ENCODE measurements around the gene PCDHA4.
"Not testable (repeated sequence)": the region's sequence is repeated elsewhere in the genome, so short reads cannot be mapped to it uniquely, and the experiment has no call there.

DNA sequence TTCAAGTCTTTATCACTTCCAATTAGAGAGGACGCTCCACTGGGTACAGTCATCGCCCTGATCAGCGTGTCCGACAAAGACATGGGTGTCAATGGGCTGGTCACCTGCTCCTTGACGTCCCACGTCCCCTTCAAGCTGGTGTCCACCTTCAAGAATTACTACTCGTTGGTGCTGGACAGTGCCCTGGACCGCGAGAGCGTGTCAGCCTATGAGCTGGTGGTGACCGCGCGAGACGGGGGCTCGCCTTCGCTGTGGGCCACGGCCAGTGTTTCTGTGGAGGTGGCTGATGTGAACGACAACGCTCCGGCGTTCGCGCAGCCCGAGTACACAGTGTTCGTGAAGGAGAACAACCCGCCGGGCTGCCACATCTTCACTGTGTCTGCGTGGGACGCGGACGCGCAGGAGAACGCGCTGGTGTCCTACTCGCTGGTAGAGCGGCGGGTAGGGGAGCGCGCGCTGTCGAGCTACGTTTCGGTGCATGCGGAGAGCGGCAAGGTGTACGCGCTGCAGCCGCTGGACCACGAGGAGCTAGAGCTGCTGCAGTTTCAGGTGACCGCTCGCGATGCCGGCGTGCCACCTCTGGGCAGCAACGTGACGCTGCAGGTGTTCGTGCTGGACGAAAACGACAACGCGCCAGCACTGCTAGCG is 1.5 kb downstream of the PCDHA4 start:
- TF ChIP-seq, protein P1, sequence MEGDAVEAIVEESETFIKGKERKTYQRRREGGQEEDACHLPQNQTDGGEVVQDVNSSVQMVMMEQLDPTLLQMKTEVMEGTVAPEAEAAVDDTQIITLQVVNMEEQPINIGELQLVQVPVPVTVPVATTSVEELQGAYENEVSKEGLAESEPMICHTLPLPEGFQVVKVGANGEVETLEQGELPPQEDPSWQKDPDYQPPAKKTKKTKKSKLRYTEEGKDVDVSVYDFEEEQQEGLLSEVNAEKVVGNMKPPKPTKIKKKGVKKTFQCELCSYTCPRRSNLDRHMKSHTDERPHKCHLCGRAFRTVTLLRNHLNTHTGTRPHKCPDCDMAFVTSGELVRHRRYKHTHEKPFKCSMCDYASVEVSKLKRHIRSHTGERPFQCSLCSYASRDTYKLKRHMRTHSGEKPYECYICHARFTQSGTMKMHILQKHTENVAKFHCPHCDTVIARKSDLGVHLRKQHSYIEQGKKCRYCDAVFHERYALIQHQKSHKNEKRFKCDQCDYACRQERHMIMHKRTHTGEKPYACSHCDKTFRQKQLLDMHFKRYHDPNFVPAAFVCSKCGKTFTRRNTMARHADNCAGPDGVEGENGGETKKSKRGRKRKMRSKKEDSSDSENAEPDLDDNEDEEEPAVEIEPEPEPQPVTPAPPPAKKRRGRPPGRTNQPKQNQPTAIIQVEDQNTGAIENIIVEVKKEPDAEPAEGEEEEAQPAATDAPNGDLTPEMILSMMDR (conservative IDR thresholded peaks at IDR 0.05; ENCODE audit: low read length) = not testable (repeated sequence)
- TF ChIP-seq EZH2phosphoT487 (IDR thresholded peaks at IDR 0.05; ENCODE audit: borderline replicate concordance) = not testable (repeated sequence)

All from Loucy (cell line).